Mesenchymal stem cell (in vitro differentiated cells and primary cell): ENCODE data around the gene GDPD4.

Experiments
- DNase-seq: peaks from one replicate; pipeline ENCODE4 v3.0.0-alpha.2; 2013
- H2AFZ ChIP-seq: one replicate; pipeline ENCODE4 v1.6.1; 2013; ENCODE audit warnings: low read depth, mild to moderate bottlenecking, control low read depth, inconsistent platforms, low read length, moderate library complexity
- H2AK5ac ChIP-seq: 2 replicates; pipeline ENCODE4 v1.6.1; 2013; ENCODE audit warnings: low read length, moderate library complexity, mild to moderate bottlenecking, inconsistent platforms; ENCODE audit not compliant: severe bottlenecking
- H2BK120ac ChIP-seq: one replicate; pipeline ENCODE4 v1.6.1; 2013; ENCODE audit warnings: low read depth, mild to moderate bottlenecking, inconsistent platforms, low read length, moderate library complexity
- H2BK12ac ChIP-seq, 2 experiments: one replicate each; pipeline ENCODE4 v1.6.1; 2013; ENCODE audit warnings: inconsistent platforms in 2 of 2, low read length in 2 of 2, mild to moderate bottlenecking in 2 of 2, moderate library complexity in 2 of 2, control low read depth in 1 of 2
- H2BK15ac ChIP-seq: one replicate; pipeline ENCODE4 v1.6.1; 2013; ENCODE audit warnings: mild to moderate bottlenecking, low read depth, inconsistent platforms; ENCODE audit not compliant: poor library complexity, severe bottlenecking
- H2BK5ac ChIP-seq: 2 replicates; pipeline ENCODE4 v1.6.1; 2013; ENCODE audit warnings: low read depth, mild to moderate bottlenecking, low read length, control low read depth, inconsistent platforms; ENCODE audit not compliant: poor library complexity, severe bottlenecking
- H3K14ac ChIP-seq, 2 experiments: one replicate each; pipeline ENCODE4 v1.6.1; 2013; ENCODE audit warnings: inconsistent platforms in 2 of 2, low read length in 2 of 2, control low read depth in 1 of 2, mild to moderate bottlenecking in 1 of 2, moderate library complexity in 1 of 2
- H3K18ac ChIP-seq, 2 experiments: one replicate each; pipeline ENCODE4 v1.6.1; 2013; ENCODE audit warnings: inconsistent platforms in 2 of 2, low read length in 2 of 2, control low read depth in 1 of 2, low read depth in 1 of 2, mild to moderate bottlenecking in 1 of 2
- H3K23ac ChIP-seq, 2 experiments: one replicate each; pipeline ENCODE4 v1.6.1; 2013; ENCODE audit warnings: inconsistent platforms in 2 of 2, low read length in 2 of 2, mild to moderate bottlenecking in 2 of 2, moderate library complexity in 2 of 2, control low read depth in 1 of 2
- H3K27ac ChIP-seq: 2 replicates; pipeline ENCODE4 v1.5.1; 2013; ENCODE audit warnings: mild to moderate bottlenecking, moderate library complexity, low read length, control low read depth, inconsistent platforms; ENCODE audit not compliant: poor library complexity, severe bottlenecking
- H3K27me3 ChIP-seq, 2 experiments: 2 replicates each; pipeline versions ENCODE4 v1.6.1 to v1.7.0; 2013; ENCODE audit warnings: low read length in 2 of 2, mild to moderate bottlenecking in 2 of 2, moderate library complexity in 2 of 2, control low read depth in 1 of 2, inconsistent platforms in 1 of 2; ENCODE audit not compliant: control insufficient read depth in 1 of 2, insufficient read depth in 1 of 2
- H3K36me3 ChIP-seq, 2 experiments: 2 replicates each; pipeline versions ENCODE4 v1.6.1 to v1.7.0; 2013; ENCODE audit warnings: low read length in 2 of 2, control low read depth in 1 of 2, inconsistent platforms in 1 of 2, low read depth in 1 of 2, mild to moderate bottlenecking in 1 of 2; ENCODE audit not compliant: insufficient read depth in 2 of 2, control insufficient read depth in 1 of 2
- H3K4ac ChIP-seq, 2 experiments: one replicate each; pipeline ENCODE4 v1.6.1; 2013; ENCODE audit warnings: inconsistent platforms in 2 of 2, low read length in 2 of 2, mild to moderate bottlenecking in 2 of 2, moderate library complexity in 2 of 2, control low read depth in 1 of 2, low read depth in 1 of 2
- H3K4me1 ChIP-seq: 2 replicates; pipeline ENCODE4 v1.6.1; 2013; ENCODE audit warnings: low read depth, low read length, control low read depth; ENCODE audit not compliant: control insufficient read depth, insufficient read depth
- H3K4me2 ChIP-seq: 2 replicates; pipeline ENCODE4 v1.6.1; 2013; ENCODE audit warnings: low read length, mild to moderate bottlenecking, inconsistent platforms; ENCODE audit not compliant: poor library complexity, severe bottlenecking
- H3K4me3 ChIP-seq, 2 experiments: 2 replicates each; pipeline versions ENCODE4 v1.5.1 to v1.7.0; 2013; ENCODE audit warnings: low read length in 2 of 2, mild to moderate bottlenecking in 2 of 2, control low read depth in 1 of 2, low read depth in 1 of 2; ENCODE audit not compliant: insufficient read depth in 1 of 2
- H3K79me1 ChIP-seq: replicated peaks from 2 replicates; pipeline ENCODE4 v1.6.1; 2013; ENCODE audit warnings: mild to moderate bottlenecking, control low read depth, low read length, inconsistent platforms; ENCODE audit not compliant: poor library complexity, severe bottlenecking
- H3K9ac ChIP-seq: 2 replicates; pipeline ENCODE4 v1.7.0; 2013; ENCODE audit warnings: mild to moderate bottlenecking, low read length, moderate library complexity
- H3K9me3 ChIP-seq: 2 replicates; pipeline ENCODE4 v1.7.0; 2013; ENCODE audit warnings: mild to moderate bottlenecking, low read length; ENCODE audit not compliant: control insufficient read depth
- H4K8ac ChIP-seq: one replicate; pipeline ENCODE4 v1.6.1; 2013; ENCODE audit warnings: inconsistent platforms, mild to moderate bottlenecking, low read length, moderate library complexity
- H4K91ac ChIP-seq: one replicate; pipeline ENCODE4 v1.6.1; 2013; ENCODE audit warnings: mild to moderate bottlenecking, low read length, inconsistent platforms
- WGBS: methylation state at CpG from one replicate; pipeline ENCODE4 v1.1.7; 2013; ENCODE audit warnings: mixed read lengths; 5-methylcytosine and 5-hydroxymethylcytosine counted together

GDPD4 gene

DNA sequence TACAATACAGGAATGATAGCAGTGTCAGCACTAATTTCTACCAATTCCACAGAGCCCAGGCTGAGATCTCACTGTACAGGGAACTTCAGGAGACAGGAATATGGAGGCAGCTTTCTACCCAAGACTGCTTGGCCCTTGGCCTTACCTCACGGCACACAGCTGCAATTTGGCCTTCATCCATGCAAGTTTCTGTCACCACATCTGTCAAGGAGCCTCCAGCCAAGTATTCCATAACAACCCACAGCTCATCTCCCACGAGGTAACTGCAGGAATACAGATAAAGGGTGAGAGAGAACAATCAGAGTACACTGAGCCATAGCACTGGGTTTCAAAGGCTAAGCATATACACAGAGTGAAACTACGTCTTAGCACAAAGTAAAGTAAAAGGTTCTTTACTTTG is 39.0 kb upstream of the GDPD4 start:
- Histone ChIP-seq H3K23ac (no peak overlapping the region), H3K79me1 (no peaks in the 10 kb centered on the region), H2BK120ac (no peak overlapping the region), H3K4me3 (no peak overlapping the region), H3K9ac (no peak overlapping the region), H3K4me2 (no peak overlapping the region), H3K36me3 (peaks cover 6 to 84% of the 10 kb centered on the region in 2 experiments), H3K27me3 (no peaks in the 10 kb centered on the region), H3K14ac (no peak overlapping the region), H3K27ac (no peak overlapping the region), H4K8ac (no peak overlapping the region), H4K91ac (no peak overlapping the region), H2BK12ac (no peak overlapping the region), H3K4me1 (no peaks in the 10 kb centered on the region), H3K18ac (no peak overlapping the region), H3K9me3 (no peaks in the 10 kb centered on the region), H3K4ac (no peak overlapping the region), H2AFZ (no peak overlapping the region), H2AK5ac (no peak overlapping the region), H2BK5ac (no peak overlapping the region), H2BK15ac (no peak overlapping the region)
- no peak for DNase-seq
- WGBS = 91% methylated on average over 3 of the region's 3 CpGs

- Histone ChIP-seq H2AFZ (no peak overlapping the region), H3K4ac (no peak overlapping the region), H2BK15ac (no peak overlapping the region), H2BK120ac (no peak overlapping the region), H3K4me3 (no peak overlapping the region), H3K36me3 (peaks cover 10 to 49% of the 10 kb centered on the region in 2 experiments), H4K8ac (no peak overlapping the region), H4K91ac (no peak overlapping the region), H3K9ac (no peak overlapping the region), H2AK5ac (no peak overlapping the region), H3K79me1 (no peaks in the 10 kb centered on the region), H3K4me2 (no peak overlapping the region), H3K27me3 (no peaks in the 10 kb centered on the region), H2BK5ac (no peak overlapping the region), H3K9me3 (no peaks in the 10 kb centered on the region), H2BK12ac (no peak overlapping the region), H3K4me1 (no peaks in the 10 kb centered on the region), H3K18ac (no peak overlapping the region), H3K14ac (no peak overlapping the region), H3K27ac (no peak overlapping the region), H3K23ac (no peak overlapping the region)
- no peak for DNase-seq
- 100% methylated on average over 1 of the region's 3 CpGs for WGBS
Observed at GRCh38 chr11:77332259-77332658, 30.8 kb upstream of the GDPD4 start.

GRCh38 chr11:77325159-77325558 is 23.7 kb upstream of the GDPD4 start:
- no peaks in the 10 kb centered on the region for H3K27me3 ChIP-seq
- no peak for DNase-seq
- no peak overlapping the region for H2BK120ac ChIP-seq
- H2BK15ac ChIP-seq = no peak overlapping the region
- H3K23ac ChIP-seq = no peak overlapping the region
- no peak overlapping the region for H3K14ac ChIP-seq
- H3K4me3 ChIP-seq = no peak overlapping the region
- H3K4me2 ChIP-seq = no peak overlapping the region
- 93% methylated on average over 1 of the region's 1 CpG for WGBS
- H3K4ac ChIP-seq = no peak overlapping the region
- no peak overlapping the region for H2AK5ac ChIP-seq
- no peak overlapping the region for H3K27ac ChIP-seq
- no peaks in the 10 kb centered on the region for H3K4me1 ChIP-seq
- no peak overlapping the region for H2AFZ ChIP-seq
- no peak overlapping the region for H3K9ac ChIP-seq
- H4K8ac ChIP-seq = no peak overlapping the region
- H3K9me3 ChIP-seq = no peaks in the 10 kb centered on the region
- H2BK12ac ChIP-seq = no peak overlapping the region
- H2BK5ac ChIP-seq = no peak overlapping the region
- no peak overlapping the region for H3K18ac ChIP-seq
- peaks cover 11 to 39% of the 10 kb centered on the region in 2 experiments for H3K36me3 ChIP-seq
- H4K91ac ChIP-seq = no peak overlapping the region
- H3K79me1 ChIP-seq = peaks cover 3% of the 10 kb centered on the region

DNA sequence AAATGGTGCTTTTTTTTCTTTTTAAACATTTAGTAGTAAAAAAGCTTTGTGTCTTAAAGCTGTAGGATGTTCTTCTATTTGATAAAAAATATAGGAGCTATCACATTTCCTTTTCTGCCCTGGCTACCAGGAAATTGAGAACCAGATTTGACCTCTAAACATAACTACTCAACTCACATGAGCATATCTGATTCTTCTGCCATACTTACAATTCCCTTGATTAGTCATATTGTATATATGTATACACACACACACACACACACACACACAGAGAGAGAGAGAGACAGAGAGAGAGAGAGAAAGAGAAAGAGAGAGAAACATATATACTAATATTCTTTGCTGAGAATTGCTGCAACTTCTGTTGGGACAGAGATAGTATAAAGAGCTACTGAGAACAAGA is 23.0 kb upstream of the GDPD4 start:
- Histone ChIP-seq H3K27me3 (no peaks in the 10 kb centered on the region), H3K14ac (no peak overlapping the region), H2BK5ac (no peak overlapping the region), H3K79me1 (peaks cover 3% of the 10 kb centered on the region), H3K4me1 (no peaks in the 10 kb centered on the region), H2BK120ac (no peak overlapping the region), H3K18ac (no peak overlapping the region), H2BK12ac (no peak overlapping the region), H2BK15ac (no peak overlapping the region), H3K4me2 (no peak overlapping the region), H2AFZ (no peak overlapping the region), H2AK5ac (no peak overlapping the region), H4K91ac (no peak overlapping the region), H4K8ac (no peak overlapping the region), H3K4me3 (no peak overlapping the region), H3K23ac (no peak overlapping the region), H3K9me3 (no peaks in the 10 kb centered on the region), H3K4ac (no peak overlapping the region), H3K36me3 (peaks cover 11 to 39% of the 10 kb centered on the region in 2 experiments), H3K9ac (no peak overlapping the region), H3K27ac (no peak overlapping the region)
- peak; percentile 44 for DNase-seq
